ENCODE results near the gene PSMB8. TPM values are rescaled to one million over a fixed set of nuclear protein-coding genes. Genes with fewer than 3 reads are reported as not detected.

The PSMB8 gene
- total RNA-seq (2021; ENCODE audit: unreplicated experiment) (0.96 TPM), Bru-seq, nascent RNA (percentile 19 among the genes with signal in this experiment), BruChase-seq, experiment 1, labeled RNA remaining after a 6-hour chase (percentile 27 among the genes with signal in this experiment), BruChase-seq, experiment 2, labeled RNA remaining after a 2-hour chase (percentile 23 among the genes with signal in this experiment)
- polyA plus RNA-seq (2012), result 1.1 and 1.4 TPM in 2 replicates
- long read RNA-seq, partial matches to known transcripts, result 0 of 2 reads
- long read RNA-seq, other reads (novel, unspliced or antisense), result 1 of 2 reads

DNA sequence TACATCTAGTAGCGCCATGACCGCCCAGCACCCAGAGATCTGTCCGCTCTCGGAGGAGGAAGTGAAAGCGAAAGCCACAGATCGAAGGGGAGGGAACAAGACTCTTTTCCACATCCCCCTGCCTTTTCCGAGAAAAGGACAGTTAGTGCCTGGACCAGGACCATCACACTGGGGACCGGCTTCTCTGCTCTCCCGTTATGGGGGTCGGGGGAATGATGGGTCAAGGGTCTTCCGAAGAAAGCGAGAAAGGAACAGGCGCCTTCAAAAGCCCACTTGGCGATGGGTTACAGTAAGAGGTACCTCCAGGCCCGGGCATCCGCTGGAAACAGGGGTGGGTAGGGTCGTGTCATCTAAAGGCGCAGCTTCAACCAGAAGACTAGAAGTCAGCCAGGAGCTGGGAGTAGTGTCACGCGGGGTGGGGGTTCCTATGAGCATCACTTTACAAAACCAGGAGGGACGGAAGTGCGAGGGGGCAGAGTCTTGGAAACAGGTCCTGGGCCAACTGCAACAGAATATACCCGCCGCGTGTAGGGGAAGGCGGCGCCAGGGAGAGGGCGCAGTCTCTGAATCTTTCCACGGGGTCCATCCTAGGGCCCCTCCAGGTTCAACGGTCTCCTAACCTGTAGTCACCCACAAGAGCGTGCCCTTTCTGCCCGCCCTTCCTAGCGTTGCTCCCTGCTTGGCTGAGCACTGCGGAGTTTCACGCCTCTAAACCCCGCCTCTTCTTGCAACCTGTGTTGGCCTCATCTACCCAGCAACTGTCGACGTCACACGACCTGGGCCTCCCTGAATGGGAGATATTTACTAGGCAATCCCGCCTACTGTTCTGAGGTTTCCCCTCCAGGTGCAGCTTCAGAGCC, at the start of gene PSMB8:
TSS of gene PSMB8 (minus strand) at position 69 of the 860 bp plus-strand sequence. CDS start at position 18, 51 bp downstream.
- Histone ChIP-seq H3K9me2 (ENCODE audit: insufficient read depth) (no peaks in the 10 kb centered on the region), H3K27ac (ENCODE audit: low read depth, low read length) (peak within 1 kb of the TSS; percentile 33; the same call in 1 of the 2 replicates), H3K9ac (ENCODE audit: low read length) (peak within 1 kb of the TSS; percentile 47), H3K36me3 (ENCODE audit: control insufficient read depth in 1 of 2, insufficient read depth in 2 of 2, low read length in 2 of 2) (no peaks in the 10 kb centered on the region), H3K4me1 (ENCODE audit: control insufficient read depth in 1 of 2, insufficient read depth in 2 of 2, low read length in 2 of 2) (peaks cover 8 to 16% of the 10 kb centered on the region in 2 experiments; a peak in 3 of 4 replicates), H4K20me1 (ENCODE audit: insufficient read depth) (no peaks in the 10 kb centered on the region), H2AFZ (ENCODE audit: low read depth, low read length, poor library complexity, severe bottlenecking) (peak within 1 kb of the TSS; percentile 32), H3K79me2 (ENCODE audit: insufficient read depth, low read length) (no peaks in the 10 kb centered on the region), H3K4me2 (ENCODE audit: low read length) (peak within 1 kb of the TSS; percentile 68), H3K9me3 (ENCODE audit: control insufficient read depth in 1 of 2, insufficient read depth in 1 of 2, low read depth in 1 of 2, low read length in 2 of 2) (no peaks in the 10 kb centered on the region), H3K4me3 (replicated peaks in 1 of 2; ENCODE audit: low read depth in 1 of 2, low read length in 2 of 2) (peak within 1 kb of the TSS; percentile 5 to 22; a peak in 1 of 4 replicates), H3K27me3 (ENCODE audit: insufficient read depth, low read length) (no peaks in the 10 kb centered on the region)
- RAD21 ChIA-PET (ENCODE audit: low non-redundant PET in 1 of 2, low total read pairs in 2 of 2, uncharacterized antibody in 2 of 2, unreplicated experiment in 2 of 2), result no interaction called here
- POLR2A ChIA-PET, result interaction anchor here (1.1 to 2.2 kb wide), 2 partner anchors 10 to 128 kb away, joined by 4 to 12 read pairs; partner anchors contain the start of genes PSMB9 and TAP1
- CTCF ChIA-PET, result interaction anchor here (0.6 to 2.4 kb wide), 3 partner anchors 9 to 445 kb away, joined by 3 to 13 read pairs (median 10); partner anchors contain the start of genes PFDN6, PSMB9, TAP1 and WDR46
- ATAC-seq (peak; percentile 100), DNase-seq (ENCODE audit: low read depth, low spot score) (peak; percentile 92)
- TF ChIP-seq POLR2AphosphoS5 (IDR thresholded peaks at IDR 0.05; ENCODE audit: low read depth, low read length), result 0 out of 2 replicates have a peak, but pooled peaks have one; percentile 23
- 0 out of 2 replicates have a peak, but pooled peaks have one; percentile 36 for TF ChIP-seq SP1 (IDR thresholded peaks at IDR 0.05; ENCODE audit: low read depth)
- TF ChIP-seq TCF7L2 (IDR thresholded peaks at IDR 0.05; ENCODE audit: borderline replicate concordance, extremely low read depth, insufficient read depth, insufficient read length), result no peak
- peak; percentile 62; the same call in 1 of the 2 replicates for TF ChIP-seq MAX (IDR thresholded peaks at IDR 0.05)
- no peak for TF ChIP-seq CBX3 (IDR thresholded peaks at IDR 0.05; ENCODE audit: low read depth)
- TF ChIP-seq EGR1 (IDR thresholded peaks at IDR 0.05; ENCODE audit: low read depth), result no peak
- TF ChIP-seq ZBTB33 (IDR thresholded peaks at IDR 0.05; ENCODE audit: extremely low read depth, insufficient replicate concordance, low read length), result no peak
- TF ChIP-seq FOSL1 (IDR thresholded peaks at IDR 0.05; ENCODE audit: low read depth), result no peak
- no peak for TF ChIP-seq EZH2 (IDR thresholded peaks at IDR 0.05)
- intact Hi-C loops (cut with micrococcal nuclease), result no loop called here
- no TSS peak for BruUV-seq (replicated peaks)

All from HCT116 (cell line).